Left lung (tissue), 10 donors: ENCODE data around the gene TARBP1. TPM values are rescaled to one million over a fixed set of nuclear protein-coding genes. Genes with fewer than 3 reads are reported as not detected.
A peak's percentile ranks its signal among the peaks of the same experiment; 100 is the strongest.
"Not testable (repeated sequence)": the region's sequence is repeated elsewhere in the genome, so short reads cannot be mapped to it uniquely, and the experiment has no call there.

Source experiments
- ATAC-seq: fragments of 200-7000 bp; cut with Tn5 transposase; one replicate; pipeline ENCODE4 v1.9.1; 2020; ENCODE audit warnings: moderate library complexity
- DNase-seq, 4 donors: peaks; one replicate each; pipeline ENCODE4 v3.0.0-alpha.2; 2013 to 2020
- H3K27ac ChIP-seq, 2 donors: fragments of 200-600 bp; sonication (generic) in 1 of 2; one replicate each; pipeline versions ENCODE4 v1.5.0 to v1.8.0; 2020 to 2021
- H3K27me3 ChIP-seq, 2 donors: fragments of 200-600 bp; sonication (generic) in 1 of 2; one replicate each; pipeline versions ENCODE4 v1.5.0 to v1.8.0; 2020 to 2021
- H3K36me3 ChIP-seq, 2 donors: fragments of 200-600 bp; sonication (generic) in 1 of 2; one replicate each; pipeline versions ENCODE4 v1.5.0 to v1.8.0; 2020 to 2021
- H3K4me1 ChIP-seq, 2 donors: fragments of 200-600 bp; one replicate each; pipeline ENCODE4 v1.8.0; 2021
- H3K4me3 ChIP-seq, 2 donors: fragments of 200-600 bp; sonication (generic) in 1 of 2; one replicate each; pipeline versions ENCODE4 v1.5.0 to v1.8.0; 2020 to 2021; ENCODE audit warnings: mild to moderate bottlenecking in 1 of 2
- H3K9me3 ChIP-seq, 2 donors: fragments of 200-600 bp; sonication (generic) in 1 of 2; one replicate each; pipeline versions ENCODE4 v1.5.0 to v1.8.0; 2020 to 2021
- intact Hi-C, 2 donors: fragments of 100-400 bp; cut with DNase I; formaldehyde crosslinking; loops; one replicate each; pipeline versions ENCODE4 v1.11.2 to v1.14.2; 2022
- polyA plus RNA-seq, 6 donors: library from polyadenylated mRNA; unstranded; fragments of 120-200 nt; gene quantifications; one replicate each; pipeline ENCODE4 v1.2.1, GENCODE V29; 2013; ENCODE audit not compliant: insufficient read length in 6 of 6
- total RNA-seq, 2 donors: library from RNA; stranded (reverse); fragmentation: NEBNext Ultra II Directional; extraction: Animal tissue kit (Norgen Biotek cat#: 25700); gene quantifications; one replicate each; pipeline ENCODE4 v1.2.1, GENCODE V29; 2021
- TF ChIP-seq, protein P1 (sequence below), 2 donors: fragments of 200-600 bp; sonication (generic) in 1 of 2; IDR thresholded peaks; one replicate each; pipeline versions ENCODE4 v1.5.0 to v1.8.0; 2021; ENCODE audit warnings: antibody characterized with exemption in 2 of 2
- donor health status: DM: no; HTN: yes; CAD: no.
- donor health status: DM: no; HTN: no; CAD: no.

The TARBP1 gene
- total and polyA plus RNA-seq, 8 donors, result 20.9 to 113 (median 97.3) TPM

DNA sequence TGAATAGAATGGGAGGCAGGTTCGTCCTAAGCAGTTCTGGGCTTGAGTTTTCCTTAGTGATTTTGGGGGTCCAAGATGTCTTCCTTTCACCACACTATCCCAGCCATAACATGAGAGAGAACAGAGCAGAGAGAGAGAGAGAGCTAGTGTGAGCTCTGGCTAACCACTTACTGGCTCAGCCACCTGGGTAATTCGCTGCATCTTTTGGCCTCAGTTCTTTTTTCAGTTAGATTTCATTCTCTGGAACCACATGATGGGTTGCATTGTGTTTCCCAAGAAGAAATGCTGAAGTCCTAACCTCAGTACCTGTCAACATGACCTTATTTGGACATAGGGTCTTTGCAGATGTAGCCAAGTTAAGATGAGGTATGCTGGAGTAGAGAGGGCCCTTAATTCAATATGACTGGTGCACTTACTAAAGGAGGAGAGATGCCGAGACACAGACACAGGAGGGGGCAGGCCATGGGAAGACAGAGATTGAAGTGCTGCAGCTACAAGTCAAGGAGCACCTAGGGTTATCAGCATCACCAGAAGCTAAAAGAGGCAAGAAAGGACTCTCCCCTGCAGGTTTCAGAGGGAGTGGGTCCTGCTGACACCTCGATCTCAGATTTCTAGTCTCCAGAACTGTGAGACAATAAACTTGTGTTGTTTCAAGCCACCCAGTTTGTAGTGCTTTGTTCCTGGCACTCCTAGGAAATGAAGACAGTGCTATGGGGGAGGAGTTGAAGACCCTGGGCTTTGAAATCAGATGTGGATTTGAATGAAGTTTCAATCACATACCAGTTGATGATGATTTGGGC is 26.2 kb upstream of the TARBP1 start:
- DNase-seq (no peak), ATAC-seq (no peak)
- peak overlapping the region in 1 of 2 donors; percentile 65 for H3K27ac ChIP-seq
- H3K4me3 ChIP-seq, result no peak overlapping the region
- TF ChIP-seq, protein P1, sequence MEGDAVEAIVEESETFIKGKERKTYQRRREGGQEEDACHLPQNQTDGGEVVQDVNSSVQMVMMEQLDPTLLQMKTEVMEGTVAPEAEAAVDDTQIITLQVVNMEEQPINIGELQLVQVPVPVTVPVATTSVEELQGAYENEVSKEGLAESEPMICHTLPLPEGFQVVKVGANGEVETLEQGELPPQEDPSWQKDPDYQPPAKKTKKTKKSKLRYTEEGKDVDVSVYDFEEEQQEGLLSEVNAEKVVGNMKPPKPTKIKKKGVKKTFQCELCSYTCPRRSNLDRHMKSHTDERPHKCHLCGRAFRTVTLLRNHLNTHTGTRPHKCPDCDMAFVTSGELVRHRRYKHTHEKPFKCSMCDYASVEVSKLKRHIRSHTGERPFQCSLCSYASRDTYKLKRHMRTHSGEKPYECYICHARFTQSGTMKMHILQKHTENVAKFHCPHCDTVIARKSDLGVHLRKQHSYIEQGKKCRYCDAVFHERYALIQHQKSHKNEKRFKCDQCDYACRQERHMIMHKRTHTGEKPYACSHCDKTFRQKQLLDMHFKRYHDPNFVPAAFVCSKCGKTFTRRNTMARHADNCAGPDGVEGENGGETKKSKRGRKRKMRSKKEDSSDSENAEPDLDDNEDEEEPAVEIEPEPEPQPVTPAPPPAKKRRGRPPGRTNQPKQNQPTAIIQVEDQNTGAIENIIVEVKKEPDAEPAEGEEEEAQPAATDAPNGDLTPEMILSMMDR (IDR thresholded peaks at IDR 0.05), result no peak
- H3K36me3 ChIP-seq, result no peaks in the 10 kb centered on the region
- intact Hi-C loops, result no loop called here
- H3K27me3 ChIP-seq, result no peaks in the 10 kb centered on the region
- H3K9me3 ChIP-seq, result no peaks in the 10 kb centered on the region
- H3K4me1 ChIP-seq, result peaks cover 0 to 11% of the 10 kb centered on the region in 2 donors

DNA sequence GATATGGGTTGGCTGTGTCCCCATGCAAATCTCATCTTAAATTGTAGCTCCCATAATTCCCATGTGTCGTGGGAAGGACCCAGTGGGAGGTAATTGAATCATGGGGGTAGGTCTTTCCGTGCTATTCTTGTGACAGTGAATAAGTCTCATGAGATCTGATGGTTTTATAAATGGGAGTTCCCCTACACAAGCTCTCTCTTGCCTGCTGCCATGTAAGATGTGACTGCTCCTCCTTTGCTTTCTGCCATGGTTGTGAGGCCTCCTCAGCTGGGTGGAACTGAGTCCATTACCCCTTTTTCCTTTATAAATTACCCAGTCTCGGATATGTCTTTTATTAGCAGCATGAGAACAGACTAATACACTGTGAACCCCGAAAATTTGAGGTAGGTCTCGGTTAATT is 25.3 kb upstream of the TARBP1 start:
- ATAC-seq, DNase-seq, H3K27ac ChIP-seq, H3K4me3 ChIP-seq, H3K36me3 ChIP-seq, H3K27me3 ChIP-seq, H3K9me3 ChIP-seq, intact Hi-C loops: not testable (repeated sequence)
- peaks cover 8 to 20% of the 10 kb centered on the region in 2 donors for H3K4me1 ChIP-seq

DNA sequence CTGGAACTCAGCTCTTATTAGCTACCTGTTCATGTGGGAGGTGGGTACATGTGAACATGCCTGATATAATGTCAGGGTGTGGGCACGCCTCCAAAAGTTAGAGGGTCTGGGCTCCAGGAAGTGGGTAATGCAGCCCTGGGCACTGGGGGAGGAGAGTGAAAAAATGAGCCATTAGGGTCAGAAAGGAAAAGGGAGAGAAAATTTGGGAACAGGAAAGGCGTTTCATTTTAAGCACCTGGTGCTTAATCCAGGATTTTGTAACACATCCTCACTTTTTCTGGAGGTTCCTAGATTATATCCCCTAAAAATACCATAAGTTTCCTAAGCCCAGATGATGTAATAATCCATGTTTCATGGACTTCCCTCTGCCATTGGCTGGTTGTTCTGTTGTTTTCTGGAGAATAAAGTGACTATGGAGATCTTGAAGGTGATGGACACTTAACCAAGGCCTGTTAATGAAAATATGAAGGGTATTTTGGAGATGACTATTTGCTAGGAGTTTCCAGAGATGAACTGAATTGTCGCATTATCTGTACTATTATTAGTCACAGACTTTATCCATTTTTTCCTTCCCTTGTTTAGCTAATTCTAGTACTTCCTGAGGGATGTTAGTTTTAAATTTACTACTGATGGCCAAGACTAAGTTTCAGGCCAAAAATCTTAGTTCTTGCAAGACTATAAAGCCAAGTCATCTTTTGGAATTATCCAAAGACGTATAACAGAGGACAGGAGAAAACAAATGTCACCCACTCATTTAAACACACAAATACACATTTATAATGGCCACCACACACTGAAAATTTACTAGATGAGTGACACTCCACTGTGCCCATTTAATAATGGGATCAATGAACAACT is 24.4 kb upstream of the TARBP1 start:
- H3K27ac ChIP-seq, result peak overlapping the region in 1 of 2 donors; percentile 4
- DNase-seq, result no peak

DNA sequence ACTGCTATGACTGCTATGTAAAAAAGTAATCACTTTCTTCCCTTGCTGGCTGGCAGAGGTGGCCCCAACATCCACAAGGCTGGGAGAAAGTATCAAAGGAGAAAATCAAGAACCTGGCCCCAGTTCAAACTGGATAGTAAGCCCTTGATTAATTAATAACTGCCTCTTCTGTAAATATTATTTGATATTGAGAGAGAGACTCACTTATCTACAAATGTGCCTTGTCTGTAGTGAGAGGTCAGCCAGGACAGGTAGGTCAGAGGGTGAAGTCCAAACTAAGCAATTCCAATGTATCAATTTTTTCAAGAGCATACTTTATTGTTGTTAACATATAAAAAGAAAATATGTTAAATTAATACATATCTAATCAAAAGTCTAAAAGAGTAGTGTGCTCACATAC is 23.8 kb upstream of the TARBP1 start:
- TF ChIP-seq, protein P1 (IDR thresholded peaks at IDR 0.05), result no peak
- ATAC-seq, result no peak
- no peaks in the 10 kb centered on the region for H3K9me3 ChIP-seq
- intact Hi-C loops, result no loop called here
- no peaks in the 10 kb centered on the region for H3K36me3 ChIP-seq
- H3K27me3 ChIP-seq, result no peaks in the 10 kb centered on the region
- no peak overlapping the region for H3K4me3 ChIP-seq
- peak overlapping the region in 1 of 2 donors; percentile 4 for H3K27ac ChIP-seq
- peaks cover 13 to 31% of the 10 kb centered on the region in 2 donors for H3K4me1 ChIP-seq
- no peak for DNase-seq

More for the DNA sequence above, 24.4 kb upstream of the TARBP1 start:
- Histone ChIP-seq H3K27me3 (no peaks in the 10 kb centered on the region), H3K36me3 (no peaks in the 10 kb centered on the region), H3K4me3 (no peak overlapping the region), H3K9me3 (no peaks in the 10 kb centered on the region), H3K4me1 (peaks cover 13 to 29% of the 10 kb centered on the region in 2 donors)
- TF ChIP-seq, protein P1 (IDR thresholded peaks at IDR 0.05), result no peak
- intact Hi-C loops, result no loop called here
- no peak for ATAC-seq

DNA sequence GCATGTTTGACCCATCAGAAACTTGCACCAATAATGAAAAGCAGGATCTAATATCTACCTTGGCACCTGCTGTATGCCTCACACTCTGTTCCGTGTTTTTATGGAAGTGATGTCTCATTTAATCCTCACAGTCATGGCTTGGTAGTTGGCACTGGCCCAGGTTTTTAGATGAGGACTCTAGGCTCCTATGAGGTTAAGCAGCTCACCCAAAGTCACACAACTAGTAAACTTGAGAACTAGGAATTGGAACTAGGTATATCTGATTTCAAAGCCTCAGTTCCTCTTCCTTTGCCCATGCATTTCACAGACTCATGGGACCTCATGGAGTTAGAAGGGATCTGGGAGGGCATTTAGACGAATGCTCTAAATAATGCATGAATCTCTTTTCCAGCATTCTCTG is 21.3 kb upstream of the TARBP1 start:
- peak overlapping the region; percentile 82 to 90 for H3K27ac ChIP-seq
- H3K9me3 ChIP-seq, result no peaks in the 10 kb centered on the region
- TF ChIP-seq, protein P1 (IDR thresholded peaks at IDR 0.05), result no peak
- H3K36me3 ChIP-seq, result no peaks in the 10 kb centered on the region
- intact Hi-C loops, result no loop called here
- DNase-seq (no peak), ATAC-seq (no peak)
- H3K4me3 ChIP-seq, result no peak overlapping the region
- peaks cover 13 to 22% of the 10 kb centered on the region in 2 donors for H3K4me1 ChIP-seq
- H3K27me3 ChIP-seq, result no peaks in the 10 kb centered on the region
